Measurements from ENCODE around the gene LARP1. TPM values are rescaled to one million over a fixed set of nuclear protein-coding genes. Genes with fewer than 3 reads are reported as not detected.
A peak's percentile ranks its signal among the peaks of the same experiment; 100 is the strongest.

Gene LARP1
- total and polyA plus RNA-seq, 12 donors = 26.4 to 197 (median 163) TPM

GRCh38 chr5:154829181-154829588 is 74.0 kb downstream of the LARP1 start:
- intact Hi-C loops (cut with DNase I) = no loop called here
- Histone ChIP-seq H3K27me3 (no peaks in the 10 kb centered on the region), H3K4me3 (no peak overlapping the region), H3K27ac (peak overlapping the region in 1 of 10 donors; percentile 42), H3K36me3 (peaks cover 0 to 98% (median 31%) of the 10 kb centered on the region in 9 donors), H3K9me3 (no peaks in the 10 kb centered on the region), H3K4me1 (peaks cover 0 to 10% (median 0%) of the 10 kb centered on the region in 9 donors)
- TF ChIP-seq CTCF (IDR thresholded peaks at IDR 0.05) = no peak
- WGBS, 2 donors = 86 to 92% methylated on average over 2 of the region's 2 CpGs
- DNase-seq (no peak), ATAC-seq (no peak)

GRCh38 chr5:154829589-154830218 is 74.5 kb downstream of the LARP1 start:
- DNase-seq (no peak), ATAC-seq (peak in 1 of 8 donors; percentile 23)
- intact Hi-C loops (cut with DNase I) = no loop called here
- H3K27ac ChIP-seq = peak overlapping the region in 1 of 10 donors; percentile 42
- no peak overlapping the region for H3K4me3 ChIP-seq
- no peaks in the 10 kb centered on the region for H3K27me3 ChIP-seq
- TF ChIP-seq CTCF (IDR thresholded peaks at IDR 0.05) = no peak
- H3K4me1 ChIP-seq = peaks cover 2 to 14% (median 4%) of the 10 kb centered on the region in 9 donors
- 83 to 84% methylated on average over 4 of the region's 4 CpGs for WGBS, 2 donors
- no peaks in the 10 kb centered on the region for H3K9me3 ChIP-seq
- peaks cover 0 to 98% (median 27%) of the 10 kb centered on the region in 9 donors for H3K36me3 ChIP-seq

- WGBS, 2 donors = 84 to 87% methylated on average over 7 of the region's 7 CpGs
- Histone ChIP-seq H3K36me3 (peaks cover 0 to 93% (median 27%) of the 10 kb centered on the region in 9 donors), H3K27me3 (no peaks in the 10 kb centered on the region), H3K27ac (no peak overlapping the region), H3K4me1 (peaks cover 6 to 19% (median 9%) of the 10 kb centered on the region in 9 donors), H3K9me3 (no peaks in the 10 kb centered on the region), H3K4me3 (no peak overlapping the region)
- intact Hi-C loops (cut with DNase I) = no loop called here
- DNase-seq (no peak), ATAC-seq (no peak)
- TF ChIP-seq CTCF (IDR thresholded peaks at IDR 0.05) = no peak
Observed at GRCh38 chr5:154830219-154830595, 75.0 kb downstream of the LARP1 start.

- Histone ChIP-seq H3K36me3 (peaks cover 0 to 89% (median 27%) of the 10 kb centered on the region in 9 donors), H3K9me3 (no peaks in the 10 kb centered on the region), H3K27me3 (no peaks in the 10 kb centered on the region), H3K4me3 (no peak overlapping the region), H3K4me1 (peaks cover 6 to 23% (median 13%) of the 10 kb centered on the region in 9 donors), H3K27ac (no peak overlapping the region)
- ATAC-seq (no peak), DNase-seq (no peak)
- no peak for TF ChIP-seq CTCF (IDR thresholded peaks at IDR 0.05)
- intact Hi-C loops (cut with DNase I) = no loop called here
- WGBS, 2 donors = 91 to 93% methylated on average over 4 of the region's 4 CpGs
Observed at GRCh38 chr5:154830596-154830995, 75.4 kb downstream of the LARP1 start.

Data from heart right ventricle (tissue), 16 donors.